Sciatic nerve (tissue), 2 donors: ENCODE data around the gene ERC2. TPM values are rescaled to one million over a fixed set of nuclear protein-coding genes. Genes with fewer than 3 reads are reported as not detected.

Experiments
- ATAC-seq: fragments of 200-7000 bp; cut with Tn5 transposase; one replicate; pipeline ENCODE4 v1.9.1; 2020; ENCODE audit warnings: mild to moderate bottlenecking, moderate library complexity
- DNase-seq: peaks from one replicate; pipeline ENCODE4 v3.0.0-alpha.2; 2020; ENCODE audit warnings: low spot score
- intact Hi-C: fragments of 100-400 bp; cut with DNase I; formaldehyde crosslinking; loops from one replicate; pipeline ENCODE4 v1.14.2; 2022
- total RNA-seq: library from RNA; stranded (reverse); fragmentation: NEBNext Ultra II Directional; extraction: Animal tissue kit (Norgen Biotek cat#: 25700); gene quantifications from one replicate; pipeline ENCODE4 v1.2.1, GENCODE V29; 2021
- donor health status: DM: no; HTN: no; CAD: no.
- donor health status: DM: no; HTN: no; CAD: no.

Gene ERC2
- total RNA-seq, 1 donor from 2014 or later = 1.7 TPM

- ATAC-seq = no peak
- no peak for DNase-seq
- intact Hi-C loops = no loop called here
Observed at GRCh38 chr3:55571216-55571813, 897.0 kb downstream of the ERC2 start.

GRCh38 chr3:55570271-55570711 lies 898.0 kb downstream of the ERC2 start:
- ATAC-seq (no peak), DNase-seq (no peak)
- intact Hi-C loops = no loop called here

- ATAC-seq = no peak
- DNase-seq = no peak
- intact Hi-C loops = no loop called here
Observed at GRCh38 chr3:55569033-55569599, 899.2 kb downstream of the ERC2 start.

GRCh38 chr3:55567615-55568014 lies 900.7 kb downstream of the ERC2 start:
- ATAC-seq = no peak
- DNase-seq = no peak
- intact Hi-C loops = no loop called here

- ATAC-seq (no peak), DNase-seq (no peak)
- intact Hi-C loops = no loop called here
Observed at GRCh38 chr3:55567121-55567520, 901.1 kb downstream of the ERC2 start.

GRCh38 chr3:55565521-55565920 lies 902.7 kb downstream of the ERC2 start:
- intact Hi-C loops = no loop called here
- DNase-seq = no peak
- ATAC-seq = no peak

- ATAC-seq = no peak
- intact Hi-C loops = no loop called here
- no peak for DNase-seq
Observed at GRCh38 chr3:55564726-55565125, 903.5 kb downstream of the ERC2 start.

GRCh38 chr3:55562700-55563099 lies 905.6 kb downstream of the ERC2 start:
- intact Hi-C loops = no loop called here
- ATAC-seq = no peak
- DNase-seq = no peak

GRCh38 chr3:55559500-55560423 lies 908.5 kb downstream of the ERC2 start:
- ATAC-seq (no peak), DNase-seq (no peak)
- intact Hi-C loops = no loop called here

GRCh38 chr3:55558316-55558715 lies 910.0 kb downstream of the ERC2 start:
- intact Hi-C loops = no loop called here
- ATAC-seq = no peak
- DNase-seq = no peak

- DNase-seq (no peak), ATAC-seq (no peak)
- intact Hi-C loops = no loop called here
Observed at GRCh38 chr3:55557549-55557948, 910.7 kb downstream of the ERC2 start.

GRCh38 chr3:55556619-55557537 lies 911.4 kb downstream of the ERC2 start:
- no peak for DNase-seq
- ATAC-seq = no peak
- intact Hi-C loops = no loop called here

GRCh38 chr3:55555873-55556618 lies 912.2 kb downstream of the ERC2 start:
- no peak for ATAC-seq
- intact Hi-C loops = no loop called here

GRCh38 chr3:55554634-55555425 lies 913.4 kb downstream of the ERC2 start:
- ATAC-seq (no peak), DNase-seq (no peak)
- intact Hi-C loops = no loop called here

More at GRCh38 chr3:55555873-55556618, 912.2 kb downstream of the ERC2 start:
- DNase-seq = no peak

GRCh38 chr3:55551644-55552043 lies 916.6 kb downstream of the ERC2 start:
- DNase-seq (no peak), ATAC-seq (no peak)
- intact Hi-C loops = no loop called here

GRCh38 chr3:55549177-55549576 lies 919.1 kb downstream of the ERC2 start:
- intact Hi-C loops = no loop called here
- peak; percentile 67 for ATAC-seq
- no peak for DNase-seq

- intact Hi-C loops = no loop called here
- DNase-seq = no peak
- ATAC-seq = no peak
Observed at GRCh38 chr3:55546866-55547669, 921.2 kb downstream of the ERC2 start.
